ACC112 (cell line): ENCODE data around the gene PRR23E.

Experiments
- H2AFZ ChIP-seq: fragments of 200-600 bp; sonication (generic); one replicate; pipeline ENCODE4 v1.6.0; 2017; ENCODE audit warnings: antibody characterized with exemption, low read length; ENCODE audit not compliant: unreplicated experiment
- H3K27ac ChIP-seq: fragments of 200-600 bp; sonication (generic); 2 replicates; pipeline ENCODE4 v1.5.1; 2014; ENCODE audit warnings: low read depth, mild to moderate bottlenecking, antibody characterized with exemption, low read length, moderate library complexity
- H3K27me3 ChIP-seq: fragments of 200-600 bp; sonication (generic); 2 replicates; pipeline ENCODE4 v1.6.1; 2014; ENCODE audit warnings: mild to moderate bottlenecking, antibody characterized with exemption, low read length, moderate library complexity, mixed read lengths; ENCODE audit not compliant: insufficient read depth
- H3K36me3 ChIP-seq: fragments of 200-600 bp; sonication (generic); 2 replicates; pipeline ENCODE4 v1.6.1; 2016; ENCODE audit warnings: mild to moderate bottlenecking, antibody characterized with exemption, low read length, moderate library complexity, mixed read lengths; ENCODE audit not compliant: insufficient read depth
- H3K4me1 ChIP-seq: fragments of 200-600 bp; sonication (generic); one replicate; pipeline ENCODE4 v1.6.1; 2016; ENCODE audit warnings: low read length, mixed read lengths; ENCODE audit not compliant: insufficient read depth, unreplicated experiment, control insufficient read depth
- H3K4me3 ChIP-seq: fragments of 200-600 bp; sonication (generic); 2 replicates; pipeline ENCODE4 v1.5.1; 2014; ENCODE audit warnings: mild to moderate bottlenecking, low read depth, low read length
- H3K79me2 ChIP-seq: fragments of 200-600 bp; sonication (generic); one replicate; pipeline ENCODE4 v1.6.0; 2016; ENCODE audit warnings: low read length; ENCODE audit not compliant: control insufficient read depth, unreplicated experiment, insufficient read depth

Gene PRR23E

GRCh38 chr3:127192576-127193232 is at the start of gene PRR23E:
Gene PRR23E, plus strand, starts transcription at chr3:127193131. Its CDS starts 3,555 bp downstream, at chr3:127196686.
- Histone ChIP-seq H2AFZ (no peak within 1 kb of the TSS), H3K79me2 (no peaks in the 10 kb centered on the region), H3K27ac (no peak within 1 kb of the TSS), H3K4me1 (no peaks in the 10 kb centered on the region), H3K4me3 (no peak within 1 kb of the TSS), H3K27me3 (peaks cover 6% of the 10 kb centered on the region), H3K36me3 (no peaks in the 10 kb centered on the region)

GRCh38 chr3:127143172-127143571 is 49.8 kb upstream of the PRR23E start:
- Histone ChIP-seq H3K79me2 (no peaks in the 10 kb centered on the region), H3K27ac (no peak overlapping the region), H3K36me3 (no peaks in the 10 kb centered on the region), H2AFZ (no peak overlapping the region), H3K4me3 (no peak overlapping the region), H3K4me1 (no peaks in the 10 kb centered on the region), H3K27me3 (peaks cover 13% of the 10 kb centered on the region)

DNA sequence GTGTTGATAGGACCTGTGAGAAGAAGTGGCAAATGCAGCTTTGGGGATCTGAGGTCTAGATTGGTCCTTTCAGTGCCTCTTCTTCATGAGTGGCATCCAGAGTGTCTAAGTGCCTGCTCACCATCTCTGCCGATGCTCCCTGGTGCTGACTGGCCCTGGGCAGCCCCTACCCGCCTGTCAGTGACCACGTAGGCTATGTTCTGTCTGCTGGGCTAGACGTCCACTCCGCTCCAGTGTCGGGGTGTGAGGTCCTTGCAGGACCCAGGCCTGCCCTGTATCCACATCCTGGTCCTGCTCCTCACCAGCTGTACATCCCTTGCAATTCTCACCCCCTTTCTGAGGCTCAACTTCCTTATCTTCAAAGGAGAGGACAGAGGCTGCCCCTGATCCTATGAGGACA is 48.3 kb upstream of the PRR23E start:
- Histone ChIP-seq H3K27me3 (peaks cover 15% of the 10 kb centered on the region), H2AFZ (no peak overlapping the region), H3K27ac (no peak overlapping the region), H3K36me3 (no peaks in the 10 kb centered on the region), H3K79me2 (no peaks in the 10 kb centered on the region), H3K4me3 (no peak overlapping the region), H3K4me1 (no peaks in the 10 kb centered on the region)

DNA sequence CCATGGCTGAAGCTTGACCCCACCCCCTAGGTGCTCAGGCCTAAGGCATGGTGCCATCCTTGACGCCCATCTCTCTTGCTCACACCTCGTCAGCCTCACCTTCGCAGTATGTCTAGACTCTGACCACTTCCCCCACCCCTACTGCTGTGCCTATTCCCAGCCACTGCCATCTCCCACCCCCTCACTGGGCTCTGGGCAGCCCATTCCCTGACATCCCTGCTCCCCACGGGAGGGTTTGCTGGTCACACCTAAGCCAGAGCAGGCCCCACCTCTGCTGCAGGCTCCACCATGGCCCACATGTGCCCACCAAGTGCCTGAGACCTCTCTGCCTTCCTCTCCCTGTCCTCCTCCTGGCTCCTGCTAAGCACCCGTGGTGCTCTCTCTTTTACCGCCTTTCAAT is 47.7 kb upstream of the PRR23E start:
- Histone ChIP-seq H3K27me3 (peaks cover 15% of the 10 kb centered on the region), H3K79me2 (no peaks in the 10 kb centered on the region), H3K27ac (no peak overlapping the region), H2AFZ (no peak overlapping the region), H3K4me1 (no peaks in the 10 kb centered on the region), H3K4me3 (no peak overlapping the region), H3K36me3 (no peaks in the 10 kb centered on the region)

GRCh38 chr3:127147291-127147885 is 45.5 kb upstream of the PRR23E start:
- Histone ChIP-seq H3K79me2 (no peaks in the 10 kb centered on the region), H2AFZ (no peak overlapping the region), H3K27ac (no peak overlapping the region), H3K27me3 (peaks cover 15% of the 10 kb centered on the region), H3K4me1 (peaks cover 11% of the 10 kb centered on the region), H3K36me3 (no peaks in the 10 kb centered on the region), H3K4me3 (no peak overlapping the region)

GRCh38 chr3:127149621-127150310 is 43.2 kb upstream of the PRR23E start:
- H3K4me3 ChIP-seq: no peak overlapping the region
- no peaks in the 10 kb centered on the region for H3K79me2 ChIP-seq
- peaks cover 12% of the 10 kb centered on the region for H3K4me1 ChIP-seq

GRCh38 chr3:127150513-127151250 is 42.2 kb upstream of the PRR23E start:
- H3K4me1 ChIP-seq: peaks cover 12% of the 10 kb centered on the region
- no peaks in the 10 kb centered on the region for H3K79me2 ChIP-seq
- H3K27ac ChIP-seq: no peak overlapping the region
- no peak overlapping the region for H2AFZ ChIP-seq
- peaks cover 13% of the 10 kb centered on the region for H3K27me3 ChIP-seq
- H3K4me3 ChIP-seq: no peak overlapping the region
- no peaks in the 10 kb centered on the region for H3K36me3 ChIP-seq

More at GRCh38 chr3:127149621-127150310, 43.2 kb upstream of the PRR23E start:
- Histone ChIP-seq H3K27ac (no peak overlapping the region), H3K27me3 (peaks cover 13% of the 10 kb centered on the region), H2AFZ (no peak overlapping the region), H3K36me3 (no peaks in the 10 kb centered on the region)

GRCh38 chr3:127151251-127151564 is 41.7 kb upstream of the PRR23E start:
- Histone ChIP-seq H2AFZ (no peak overlapping the region), H3K79me2 (no peaks in the 10 kb centered on the region), H3K4me1 (peaks cover 12% of the 10 kb centered on the region), H3K4me3 (no peak overlapping the region), H3K36me3 (no peaks in the 10 kb centered on the region), H3K27me3 (peaks cover 14% of the 10 kb centered on the region), H3K27ac (peak overlapping the region; percentile 12; the same call in 1 of the 2 replicates)

DNA sequence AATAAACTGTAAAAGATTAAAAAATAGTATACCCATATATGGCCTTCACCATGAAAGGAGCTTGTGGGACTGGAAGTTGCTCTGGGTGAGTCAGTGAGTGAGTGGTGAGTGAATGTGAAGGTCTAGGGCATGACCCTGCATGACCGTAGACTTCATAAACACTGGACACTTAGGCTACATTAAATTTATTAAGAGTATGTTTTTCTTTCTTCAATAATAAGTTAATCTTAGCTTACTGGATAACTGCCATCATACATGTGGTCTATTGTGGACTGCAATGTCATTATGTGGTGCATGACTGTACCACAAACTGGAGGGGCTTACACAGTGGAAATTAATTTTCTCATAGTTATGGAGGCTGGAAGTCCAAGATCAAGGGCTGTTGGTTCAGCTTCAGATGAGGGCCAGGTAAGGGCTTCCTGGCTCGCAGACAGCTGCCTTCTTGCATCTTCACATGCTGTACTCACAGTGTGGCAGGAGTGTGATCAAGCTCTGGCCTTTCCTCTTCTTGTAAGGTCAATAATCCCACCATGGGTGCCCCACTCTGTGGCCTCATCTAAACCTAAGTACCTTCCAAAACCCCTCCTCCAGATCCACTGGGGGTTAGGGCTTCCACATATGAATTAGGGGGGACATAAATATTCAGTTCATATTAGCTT is 40.8 kb upstream of the PRR23E start:
- peaks cover 17% of the 10 kb centered on the region for H3K27me3 ChIP-seq
- peaks cover 12% of the 10 kb centered on the region for H3K4me1 ChIP-seq

More for the DNA sequence above, 40.8 kb upstream of the PRR23E start:
- no peaks in the 10 kb centered on the region for H3K79me2 ChIP-seq
- peak overlapping the region; percentile 12; the same call in 1 of the 2 replicates for H3K27ac ChIP-seq
- H3K4me3 ChIP-seq: no peak overlapping the region
- H3K36me3 ChIP-seq: no peaks in the 10 kb centered on the region
- H2AFZ ChIP-seq: no peak overlapping the region
